UCSD-AML1 (cell line): ENCODE results near the gene TMPRSS13.
"Not testable (repeated sequence)": the region's sequence is repeated elsewhere in the genome, so short reads cannot be mapped to it uniquely, and the experiment has no call there.

Source experiments
- DNase-seq: peaks from one replicate; lab custom pipeline; 2025; ENCODE audit not compliant: unreplicated experiment; lab: John Stamatoyannopoulos, UW

TMPRSS13 gene

DNA sequence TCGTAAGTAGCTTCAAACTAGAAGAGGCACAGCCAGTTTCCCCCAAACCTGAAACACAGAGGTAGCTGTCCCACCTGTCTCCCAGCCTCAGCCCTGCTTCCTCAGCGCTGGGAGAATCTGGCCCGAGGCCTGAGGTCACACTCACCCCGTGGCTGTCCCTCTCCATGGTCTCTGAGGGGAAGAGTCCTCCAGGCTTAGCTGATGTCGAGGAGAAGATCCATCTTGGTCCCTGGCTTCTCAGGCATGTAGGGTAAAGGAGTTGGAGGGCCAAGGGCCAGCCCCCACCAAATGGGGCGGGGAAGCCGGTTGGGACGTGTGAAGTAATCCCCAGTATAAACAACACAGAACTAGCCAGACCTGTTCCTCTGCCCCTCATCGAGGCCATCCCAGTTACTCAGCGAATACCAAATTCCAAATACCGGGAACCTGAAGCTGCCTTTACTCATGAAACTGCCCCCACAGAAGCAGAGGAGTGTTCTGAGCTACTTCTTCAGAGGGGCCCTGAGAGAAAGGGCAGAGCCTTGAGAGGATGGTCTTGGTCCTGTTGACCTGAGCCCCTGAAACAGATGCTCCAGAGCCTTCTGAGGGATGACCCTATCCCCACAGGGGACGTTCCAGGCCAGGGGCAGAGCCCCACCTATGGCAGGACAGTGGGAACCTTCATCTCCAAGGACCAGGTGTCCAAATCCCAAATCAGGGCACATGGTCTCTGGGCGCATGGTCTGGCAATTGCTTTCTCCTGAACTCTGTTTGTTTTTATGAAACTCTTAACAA, at the start of gene TMPRSS13:
TSS of gene TMPRSS13 (minus strand) at position 261 of the 774 bp plus-strand sequence. CDS start at position 166, 95 bp downstream.
- no peak for DNase-seq

DNA sequence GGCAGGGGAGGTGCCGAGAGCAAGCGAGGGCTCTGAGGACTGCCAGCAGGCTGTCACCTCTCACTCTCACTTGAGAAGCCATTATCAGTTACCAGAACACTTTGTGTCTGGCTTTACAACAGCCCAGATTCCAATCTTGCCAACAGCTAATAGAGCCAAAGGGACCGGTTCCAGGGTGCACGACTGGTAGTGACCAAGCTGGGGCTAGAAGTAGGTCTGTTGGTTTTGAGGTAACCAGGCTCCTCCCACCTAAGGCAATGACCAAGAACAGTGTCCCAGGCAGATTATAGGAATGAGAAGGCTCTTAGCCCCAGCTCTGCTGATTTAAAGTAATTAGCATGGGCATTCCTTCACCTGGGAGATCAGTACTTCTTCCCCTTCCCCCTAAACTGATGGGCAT, 49.8 kb upstream of the TMPRSS13 start:
- no peak for DNase-seq

DNA sequence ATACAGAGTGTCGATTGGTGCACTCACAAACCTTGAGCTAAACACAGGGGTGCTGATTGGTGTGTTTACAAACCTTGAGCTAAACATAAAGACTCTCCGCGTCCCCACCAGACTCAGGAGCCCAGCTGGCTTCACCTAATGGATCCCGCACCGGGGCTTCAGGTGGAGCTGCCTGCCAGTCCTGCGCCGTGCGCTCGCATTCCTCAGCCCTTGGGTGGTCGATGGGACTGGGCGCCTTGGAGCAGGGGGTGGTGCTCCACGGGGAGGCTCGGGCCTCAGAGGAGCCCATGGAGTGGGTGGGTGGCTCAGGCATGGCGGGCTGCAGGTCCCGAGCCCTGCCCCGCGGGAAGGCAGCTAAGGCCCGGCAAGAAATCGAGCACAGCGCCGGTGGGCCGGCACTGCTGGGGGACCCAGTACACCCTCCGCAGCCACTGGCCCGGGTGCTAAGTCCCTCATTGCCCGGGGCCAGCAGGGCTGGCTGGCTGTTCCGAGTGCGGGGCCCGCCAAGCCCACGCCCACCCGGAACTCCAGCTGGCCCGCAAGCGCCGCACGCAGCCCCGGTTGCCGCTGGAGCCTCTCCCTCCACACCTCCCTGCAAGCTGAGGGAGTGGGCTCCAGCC, 49.2 kb upstream of the TMPRSS13 start:
- DNase-seq, result not testable (repeated sequence)

DNA sequence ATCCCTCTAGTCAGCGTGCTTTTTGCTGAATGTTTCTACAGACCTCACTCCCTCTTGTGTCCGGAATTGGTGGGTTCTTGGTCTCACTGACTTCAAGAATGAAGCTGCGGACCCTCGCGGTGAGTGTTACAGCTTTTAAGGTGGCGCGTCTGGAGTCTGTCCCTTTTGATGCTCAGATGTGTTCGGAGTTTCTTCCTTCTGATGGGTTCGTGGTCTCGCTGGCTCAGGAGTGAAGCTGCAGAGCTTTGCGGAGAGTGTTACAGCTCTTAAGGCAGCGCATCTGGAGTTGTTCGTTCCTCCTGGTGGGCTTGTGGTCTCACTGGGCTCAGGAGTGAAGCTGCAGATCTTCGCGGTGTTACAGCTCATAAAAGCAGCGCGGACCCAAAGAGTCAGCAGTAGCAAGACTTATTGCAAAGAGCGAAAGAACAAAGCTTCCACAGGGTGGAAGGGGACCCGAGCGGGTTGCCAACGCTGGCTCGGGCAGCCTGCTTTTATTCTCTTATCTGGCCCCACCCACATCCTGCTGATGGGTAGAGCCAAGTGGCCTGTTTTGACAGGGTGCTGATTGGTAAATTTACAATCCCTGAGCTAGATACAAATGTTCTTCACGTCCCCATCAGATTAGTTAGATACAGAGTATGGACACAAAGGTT, 48.5 kb upstream of the TMPRSS13 start:
- not testable (repeated sequence) for DNase-seq

DNA sequence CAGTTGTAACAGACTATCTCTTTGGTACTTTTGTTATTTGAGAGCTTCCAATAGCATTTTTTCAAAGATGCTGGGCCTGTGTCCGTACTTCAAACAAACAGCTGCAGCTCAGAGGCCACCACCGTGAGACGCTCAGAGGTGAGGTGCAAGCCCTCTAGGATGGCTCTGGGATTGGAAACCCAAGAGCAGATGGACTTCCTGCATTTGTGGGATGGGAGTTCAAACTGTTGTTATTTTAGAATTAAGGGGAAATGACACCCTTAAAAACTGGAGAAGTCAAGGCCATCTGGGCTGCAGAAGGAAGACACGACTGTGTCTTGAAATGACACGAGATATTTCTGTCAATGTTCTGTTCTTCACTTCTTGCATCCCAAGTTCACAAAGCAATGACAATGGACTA, 47.8 kb upstream of the TMPRSS13 start:
- peak; percentile 44 for DNase-seq

DNA sequence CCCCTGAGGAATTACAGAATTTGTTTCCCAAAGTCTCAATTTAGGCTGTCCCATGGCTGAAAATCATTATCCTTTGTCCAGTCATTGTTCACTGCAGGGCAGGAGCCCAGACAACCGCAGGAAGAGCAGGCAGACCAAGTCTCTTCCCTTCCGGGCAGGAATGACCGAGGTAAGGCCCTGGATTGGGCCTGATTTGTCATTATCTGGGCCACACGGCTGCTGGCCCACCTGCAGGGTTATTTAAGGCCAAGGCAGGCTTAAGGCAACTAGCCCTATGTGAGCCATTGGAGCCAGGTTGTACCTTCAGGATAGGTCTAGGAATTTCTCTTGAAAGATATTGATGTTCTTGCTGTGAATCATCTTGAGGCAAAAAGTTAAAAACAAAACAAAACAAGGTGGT, 47.2 kb upstream of the TMPRSS13 start:
- no peak for DNase-seq

DNA sequence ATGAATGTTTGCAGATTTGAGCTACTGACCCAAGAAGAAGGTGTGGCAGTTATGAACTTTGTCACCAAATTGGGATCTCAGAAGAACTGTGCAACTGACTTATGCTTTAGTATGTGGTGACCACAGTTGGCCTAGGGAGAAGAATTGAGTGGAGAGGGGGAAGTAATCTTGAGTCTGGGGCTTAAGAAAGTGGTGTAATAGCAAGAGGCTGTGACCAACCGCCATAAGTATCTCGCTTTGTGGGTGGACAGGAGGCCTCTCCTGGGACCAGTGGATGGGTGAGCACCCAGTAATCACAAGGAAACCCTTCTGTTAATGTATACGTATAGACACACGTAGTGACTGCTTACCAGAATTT, 44.3 kb upstream of the TMPRSS13 start:
- DNase-seq, result no peak

DNA sequence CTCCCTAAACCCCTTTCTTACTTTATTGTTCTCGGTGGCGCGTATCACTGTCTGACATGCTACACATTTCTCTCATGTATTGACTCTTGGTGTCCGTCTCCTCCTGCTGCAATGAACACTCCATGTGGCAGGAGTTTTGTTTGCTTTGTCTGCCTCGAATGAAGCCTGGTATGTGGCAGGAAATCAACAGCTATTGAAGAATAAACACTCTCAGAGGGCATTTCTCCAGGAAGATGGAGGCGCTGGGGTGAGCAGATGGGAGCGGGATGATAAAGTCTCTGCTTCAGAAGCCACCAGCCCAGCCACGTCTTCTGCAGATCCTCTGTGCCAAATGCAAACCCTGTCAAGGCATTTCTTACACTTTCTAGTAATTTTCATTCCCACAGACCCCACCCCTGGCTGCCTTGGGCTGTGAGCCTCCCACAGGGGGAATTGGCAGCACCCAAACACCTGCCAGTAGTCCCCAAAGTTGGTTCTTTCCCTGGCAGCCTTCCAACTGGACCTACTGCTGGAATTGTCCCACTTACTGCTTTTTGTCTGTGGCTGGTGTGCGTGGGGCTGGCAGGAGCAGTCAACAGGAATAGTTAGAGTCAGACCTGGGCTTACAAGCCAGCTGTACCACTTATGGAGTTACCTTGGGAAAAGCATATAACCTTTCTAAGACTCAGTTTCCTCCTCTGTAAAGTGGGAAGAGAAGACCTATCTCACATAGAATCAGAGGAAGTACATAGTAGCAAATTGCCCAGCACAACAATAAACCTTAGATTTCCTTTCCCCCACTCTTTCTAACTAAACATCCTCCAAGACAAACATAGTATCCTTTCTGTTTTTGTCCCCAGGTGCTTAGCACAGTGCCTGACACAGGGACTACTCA, 43.7 kb upstream of the TMPRSS13 start:
- peak; percentile 45 for DNase-seq

DNA sequence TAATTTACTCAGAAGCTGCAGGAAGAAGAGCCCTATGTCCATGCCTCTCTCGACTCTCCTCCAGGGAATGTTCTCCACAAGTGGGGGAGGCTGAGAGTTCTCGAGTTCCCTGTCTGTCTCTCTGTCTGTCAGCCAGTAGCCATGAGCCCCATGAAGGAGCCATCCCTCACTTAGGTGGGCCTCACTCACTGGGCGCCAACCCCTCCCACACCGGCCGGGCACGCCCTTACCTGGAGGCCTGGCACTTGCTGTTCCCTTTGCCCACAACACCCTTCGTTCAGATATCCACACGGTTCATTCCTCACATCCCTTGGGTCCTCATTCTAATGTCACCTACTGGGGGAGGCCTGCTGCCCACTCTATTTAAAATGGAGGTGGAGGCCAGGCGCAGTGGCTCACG, 42.8 kb upstream of the TMPRSS13 start:
- no peak for DNase-seq

DNA sequence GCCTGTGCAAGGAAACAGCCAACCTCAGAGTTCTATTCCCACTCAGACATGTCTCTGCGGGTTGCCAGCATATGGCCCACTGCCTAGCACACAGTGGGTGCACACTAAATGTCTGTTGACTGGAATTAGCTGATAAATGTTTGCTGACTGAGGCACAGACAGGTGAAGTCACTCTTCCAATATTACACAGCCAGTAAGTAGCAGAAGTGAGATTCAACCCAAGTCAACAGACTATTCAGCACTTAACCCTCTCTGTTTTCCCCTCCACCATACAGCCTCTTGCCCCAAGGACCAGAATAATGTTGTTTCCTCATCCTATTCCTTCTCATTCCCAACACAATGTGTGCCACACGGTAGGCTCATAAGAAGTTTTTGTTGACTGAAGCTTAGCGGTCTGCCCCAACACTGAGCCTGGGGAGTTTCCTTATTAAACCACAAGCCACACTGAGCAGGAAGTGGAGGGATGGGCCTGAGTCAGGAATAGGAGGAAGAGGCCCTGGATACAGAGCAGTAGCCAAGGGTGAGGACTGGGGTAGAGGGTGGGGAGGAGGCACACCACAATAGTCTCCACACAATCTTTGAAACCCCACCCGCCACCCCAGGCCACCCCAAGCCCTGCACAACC, 41.3 kb upstream of the TMPRSS13 start:
- DNase-seq, result peak; percentile 81

DNA sequence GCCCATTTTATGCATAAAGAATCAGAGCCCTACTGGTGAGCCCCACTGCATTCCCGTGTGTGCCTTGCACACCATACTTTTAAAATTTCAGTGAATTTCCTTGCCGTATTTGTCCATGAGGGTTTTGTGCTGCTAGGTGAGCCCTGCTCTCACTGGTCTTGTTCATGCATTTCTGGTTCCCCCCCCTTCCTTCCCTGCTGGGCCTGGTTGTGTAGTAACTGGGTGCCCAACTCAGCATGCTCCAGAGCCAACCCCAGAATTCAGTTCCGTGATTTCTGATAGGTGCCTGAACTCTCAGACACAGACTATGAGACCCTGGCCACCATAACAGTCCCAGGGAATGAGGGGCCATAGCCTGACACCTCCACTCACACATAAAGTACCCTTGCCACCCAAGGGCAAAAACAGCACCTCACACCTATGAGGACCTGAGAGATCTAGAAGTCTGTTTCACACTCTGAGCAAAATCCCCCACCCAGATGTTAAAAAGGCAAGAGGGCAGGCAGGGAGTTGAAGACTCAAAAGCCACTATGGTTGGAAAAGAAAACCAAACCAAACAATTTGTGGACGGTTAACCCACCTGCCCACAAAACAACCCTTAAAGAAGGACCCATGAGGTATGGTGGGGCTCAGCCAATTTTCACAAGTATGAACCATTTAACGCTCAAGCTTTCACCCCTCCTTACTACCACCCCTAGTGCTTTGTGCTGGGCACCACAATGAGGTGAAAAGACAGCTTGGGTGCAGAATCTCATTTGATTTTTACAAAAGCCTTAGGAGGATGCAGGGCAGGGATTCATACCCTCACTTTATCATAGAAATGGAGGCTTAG, 40.2 kb upstream of the TMPRSS13 start:
- no peak for DNase-seq

DNA sequence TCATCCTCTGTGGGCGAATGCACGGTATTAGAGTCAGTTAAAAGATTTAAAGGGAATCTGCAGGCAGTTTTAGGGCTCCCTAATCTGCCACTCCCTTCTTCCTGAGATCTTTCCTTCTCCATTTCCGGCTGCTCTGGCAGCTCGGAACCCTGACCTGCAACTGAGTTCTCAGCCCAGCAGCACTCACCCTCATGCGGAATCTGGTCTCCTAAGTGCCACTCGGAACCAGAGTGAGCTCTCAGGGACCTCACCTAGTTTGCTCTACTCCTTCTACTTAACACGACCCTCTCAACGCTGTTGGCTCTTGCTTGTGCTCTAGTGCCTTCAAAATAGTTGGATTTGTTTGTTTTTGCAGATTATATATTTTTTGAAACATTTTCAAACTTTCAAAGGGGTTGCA, 37.7 kb upstream of the TMPRSS13 start:
- no peak for DNase-seq

DNA sequence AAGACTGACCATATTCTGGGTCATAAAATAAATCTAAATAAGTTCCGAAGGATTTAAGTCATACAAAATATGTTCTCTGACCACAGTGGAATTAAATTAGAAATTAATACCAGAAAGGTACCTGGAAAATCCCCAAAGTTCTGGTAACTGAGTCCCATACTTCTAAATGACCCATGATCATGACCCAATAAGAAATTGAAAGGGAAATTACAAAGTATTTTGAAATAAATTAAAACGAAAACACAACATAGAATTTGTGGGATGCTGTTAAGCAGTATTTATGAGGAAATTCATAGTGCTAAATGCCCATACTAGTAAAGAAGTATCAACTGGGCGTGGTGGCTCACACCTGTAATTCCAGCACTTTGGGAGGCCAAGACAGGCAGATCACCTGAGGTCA, 33.6 kb upstream of the TMPRSS13 start:
- no peak for DNase-seq

DNA sequence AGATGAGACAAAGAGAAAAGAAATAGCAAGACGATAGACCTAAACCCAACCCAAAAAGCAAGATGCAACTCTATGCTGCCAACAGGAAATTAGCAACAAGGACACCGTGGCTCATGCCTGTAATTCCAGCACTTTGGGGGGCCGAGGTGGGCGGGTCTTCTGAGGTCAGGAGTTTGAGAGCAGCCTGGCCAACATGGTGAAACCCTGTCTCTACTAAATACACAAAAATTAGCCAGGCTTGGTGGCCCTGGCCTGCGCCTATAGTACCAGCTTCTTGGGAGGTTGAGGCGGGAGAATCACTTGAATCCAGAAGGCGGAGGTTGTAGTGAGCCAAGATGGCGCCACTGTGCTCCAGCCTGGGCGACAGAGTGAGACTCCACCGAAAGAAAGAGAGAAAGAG, 32.7 kb upstream of the TMPRSS13 start:
- no peak for DNase-seq

DNA sequence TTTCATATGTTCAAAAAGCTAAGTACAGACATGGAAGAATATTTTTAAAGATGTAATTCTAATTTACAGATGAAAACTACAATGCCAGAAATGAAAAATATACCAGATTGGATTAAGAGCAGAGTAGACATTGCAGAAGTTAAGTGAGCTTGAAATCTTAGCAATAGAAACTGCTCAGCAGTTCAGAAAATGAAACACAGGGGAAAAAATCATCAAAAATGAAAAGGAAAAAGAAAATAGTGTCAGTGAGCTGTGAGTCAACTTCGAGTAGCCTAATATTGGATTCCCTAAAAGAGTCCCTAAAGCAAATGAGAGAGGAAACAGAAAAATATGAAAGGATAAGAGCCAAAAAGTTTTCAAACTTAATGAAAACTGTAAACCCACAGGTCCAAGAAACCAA, 31.2 kb upstream of the TMPRSS13 start:
- no peak for DNase-seq

DNA sequence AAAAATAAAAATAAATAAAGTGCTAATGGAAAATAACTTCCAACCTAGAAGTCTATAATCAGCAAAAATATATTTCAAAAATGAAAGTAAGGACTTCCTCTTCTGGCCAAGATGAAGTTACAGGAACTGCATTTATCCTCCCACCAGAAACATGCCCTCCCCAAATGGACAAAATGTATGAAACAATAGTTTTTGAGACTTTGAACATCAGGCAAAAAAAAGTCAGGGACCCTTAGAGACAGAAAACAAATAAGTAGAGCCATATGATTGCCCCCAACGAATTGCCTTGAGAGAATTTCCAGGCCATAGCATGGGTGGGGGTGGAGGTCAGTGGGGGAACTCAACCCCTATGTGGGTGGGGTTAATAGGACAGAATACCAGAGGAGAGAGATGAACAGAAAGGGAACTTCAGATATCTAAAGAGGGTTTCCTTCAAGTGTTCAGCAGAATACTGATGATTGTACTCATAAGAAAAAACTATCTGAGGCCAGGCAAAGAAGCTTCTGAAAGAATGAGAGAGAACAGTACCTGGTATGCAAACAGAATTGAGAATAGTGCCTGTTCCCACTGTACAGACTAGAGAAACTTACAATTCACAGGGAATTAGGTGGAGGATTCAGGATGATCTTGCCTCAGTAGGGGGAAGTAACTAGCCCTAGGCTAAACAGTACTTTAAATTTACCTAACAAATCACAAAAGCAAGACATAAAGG, 30.4 kb upstream of the TMPRSS13 start:
- DNase-seq, result no peak

DNA sequence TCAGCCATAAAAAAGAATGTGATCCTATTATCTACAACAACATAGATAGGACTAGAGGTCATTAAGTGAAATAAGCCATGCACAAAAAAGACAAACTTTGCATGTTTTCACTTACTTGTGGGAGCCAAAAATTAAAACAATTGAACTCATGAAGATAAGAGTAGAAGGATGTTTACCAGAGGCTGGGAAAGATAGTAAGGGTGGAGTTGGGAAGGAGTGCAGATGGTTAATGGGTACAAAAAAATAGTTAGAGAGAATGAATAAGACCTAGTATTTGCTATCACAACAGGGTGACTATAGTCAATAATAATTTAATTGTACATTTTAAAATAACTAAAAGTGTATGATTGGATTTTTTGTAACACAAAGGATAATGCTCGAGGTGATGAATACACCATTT, 29.7 kb upstream of the TMPRSS13 start:
- DNase-seq, result no peak

DNA sequence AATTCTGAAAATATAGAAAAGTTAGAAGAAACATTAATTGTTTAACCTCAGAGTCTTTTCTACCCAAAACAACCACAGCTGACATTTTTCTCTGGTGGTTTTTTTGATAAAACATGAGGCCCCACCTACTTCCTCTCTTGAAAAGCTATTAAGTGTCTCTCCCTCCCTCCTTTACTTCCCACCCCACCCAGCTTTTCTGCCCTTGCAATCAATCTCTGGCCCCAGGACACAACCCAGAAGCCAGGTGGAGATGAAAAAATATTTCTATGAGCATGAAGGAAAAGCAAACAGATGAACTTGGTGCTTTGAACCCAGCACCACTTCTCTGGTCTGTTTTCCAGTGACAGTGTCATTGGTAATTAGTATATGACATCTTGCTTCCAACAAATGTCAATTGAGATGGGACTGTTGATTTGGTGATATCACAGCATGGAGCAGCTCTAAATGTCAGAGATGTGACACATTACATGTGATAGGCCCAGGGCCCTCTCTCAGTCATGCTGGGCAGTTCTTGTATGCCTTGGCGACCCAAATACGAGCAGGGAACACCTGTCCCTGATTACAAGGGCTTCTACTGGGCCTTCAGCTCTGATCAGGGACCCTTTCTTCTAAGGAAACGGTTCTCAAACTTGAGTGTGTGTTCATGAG, 23.9 kb upstream of the TMPRSS13 start:
- no peak for DNase-seq
